HG03097 (cell line): ENCODE results near the gene KIF24.
"Not testable (repeated sequence)": the region's sequence is repeated elsewhere in the genome, so short reads cannot be mapped to it uniquely, and the experiment has no call there.

Source experiments
- ATAC-seq: cut with Tn5 transposase; IDR thresholded peaks from one replicate; pipeline ENCODE4 v1.9.1; 2021; ENCODE audit not compliant: unreplicated experiment, low FRiP score

The KIF24 gene

DNA sequence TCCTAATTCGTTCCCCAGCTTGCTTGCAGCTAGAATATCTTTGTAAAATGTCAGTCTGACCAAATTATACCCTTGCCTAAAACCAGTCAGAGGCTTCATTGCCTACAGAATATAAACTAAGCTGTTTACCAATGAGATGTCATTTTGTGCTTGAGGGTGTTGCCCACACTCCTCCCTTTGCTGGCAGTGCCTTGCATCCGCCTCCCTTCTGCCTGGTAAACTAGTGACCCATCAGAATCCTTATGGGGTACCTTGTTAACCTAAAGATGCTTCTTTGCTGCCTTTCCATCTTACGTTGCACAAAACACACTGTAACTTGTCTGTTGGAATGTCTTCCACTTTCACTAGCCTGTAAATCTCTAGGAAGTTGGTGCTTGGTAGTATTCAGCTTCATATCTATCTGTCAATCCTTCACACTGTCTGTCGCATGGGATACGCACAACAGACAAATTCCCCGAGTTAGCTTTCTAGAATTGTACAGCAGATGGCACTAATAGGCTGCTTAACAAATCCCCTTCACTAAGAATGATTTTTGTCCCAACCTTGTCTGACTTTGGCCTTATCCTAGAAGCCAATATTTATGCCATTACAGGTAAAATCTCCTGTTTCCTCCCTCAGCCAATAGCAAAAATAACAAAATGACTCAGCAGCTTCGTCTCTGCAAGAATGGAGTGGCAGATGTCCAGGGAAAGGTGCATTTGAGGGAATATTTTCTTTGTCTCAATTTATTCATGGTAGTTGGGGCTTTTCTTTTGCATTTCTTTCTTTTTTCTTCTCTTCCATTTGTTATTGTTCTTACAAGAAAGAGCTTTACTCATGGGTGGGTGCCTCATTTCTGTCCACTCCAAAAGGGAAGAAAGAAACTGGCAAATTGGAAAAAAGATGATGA, 3.3 kb upstream of the KIF24 start:
- no peak for ATAC-seq

- no peak for ATAC-seq
These were observed 2.1 kb upstream of the KIF24 start for GRCh38 chr9:34331196-34331595.

DNA sequence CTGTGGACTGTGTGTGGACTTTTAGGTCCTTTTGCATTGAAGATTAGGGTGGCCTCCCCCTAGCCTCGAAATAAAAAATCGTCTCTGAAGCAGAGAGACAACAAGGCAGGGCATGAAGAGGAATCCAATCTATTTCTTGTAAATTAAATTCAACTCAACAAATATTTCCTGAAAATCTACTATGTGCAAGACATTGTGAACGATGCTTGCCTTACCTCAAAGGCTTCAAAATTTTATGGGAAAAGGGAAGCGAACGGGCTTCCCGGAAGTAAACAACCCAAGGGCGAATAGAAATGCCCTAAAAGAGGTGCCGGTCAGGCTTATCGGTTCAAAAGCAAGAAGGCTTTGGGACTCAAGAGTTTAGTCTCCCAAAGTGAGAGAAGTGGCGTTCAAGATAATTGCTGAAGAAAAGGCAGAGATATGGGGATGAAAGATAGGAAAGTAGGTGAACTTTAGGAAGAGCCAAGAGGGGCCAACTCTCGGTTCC, 525 bp downstream of the KIF24 start:
- ATAC-seq: no peak

GRCh38 chr9:34326690-34327089, 2.4 kb downstream of the KIF24 start:
- ATAC-seq: no peak

DNA sequence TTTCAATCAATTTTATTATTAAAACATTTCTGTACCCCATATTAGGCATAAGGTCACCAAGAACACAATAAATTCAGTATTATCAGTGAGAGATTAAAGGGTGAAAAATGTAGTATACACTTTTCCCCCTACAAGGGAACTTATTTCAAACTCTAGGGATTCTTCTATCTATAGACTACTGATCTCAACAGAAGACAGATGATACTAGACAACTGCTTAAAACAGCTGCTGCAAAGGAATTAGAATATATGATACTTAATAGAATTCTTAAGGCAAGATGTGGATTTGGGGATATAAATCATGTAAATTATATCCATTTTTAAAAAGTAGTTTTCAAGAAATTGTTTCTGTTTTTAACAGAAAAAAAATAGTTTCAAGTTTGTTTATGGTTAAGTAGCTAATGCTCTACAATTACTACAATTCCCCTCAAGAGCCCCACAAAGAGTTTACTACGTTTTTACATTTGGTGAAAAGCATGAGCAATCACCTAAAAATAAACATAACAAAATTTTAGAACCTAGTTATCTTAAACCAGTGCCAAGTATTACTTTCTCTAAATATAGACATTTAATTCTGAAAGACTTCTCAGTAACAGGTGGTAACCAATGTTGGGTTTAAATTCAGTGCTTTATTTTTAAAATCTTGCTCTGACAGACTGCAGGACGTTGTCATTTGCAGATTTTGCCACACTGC, 6.0 kb downstream of the KIF24 start:
- no peak for ATAC-seq

DNA sequence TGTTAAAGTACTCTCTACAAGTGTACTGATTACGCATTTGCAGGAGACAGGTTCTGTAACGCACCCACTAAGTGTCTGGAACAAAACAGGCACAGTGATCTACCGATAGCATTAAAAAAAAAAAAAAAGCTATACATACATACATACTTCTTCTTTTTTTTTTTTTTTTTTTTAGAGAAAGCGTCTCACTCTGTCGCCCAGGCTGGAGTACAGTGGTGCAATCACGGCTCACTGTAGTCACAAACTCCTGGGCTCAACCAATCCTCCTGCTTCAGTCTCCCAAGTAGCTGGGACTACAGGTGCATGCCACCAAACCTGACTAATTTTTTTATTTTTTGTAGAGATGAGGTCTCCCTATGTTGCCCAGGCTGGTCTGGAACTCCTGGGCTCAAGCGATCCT, 7.6 kb downstream of the KIF24 start:
- no peak for ATAC-seq

DNA sequence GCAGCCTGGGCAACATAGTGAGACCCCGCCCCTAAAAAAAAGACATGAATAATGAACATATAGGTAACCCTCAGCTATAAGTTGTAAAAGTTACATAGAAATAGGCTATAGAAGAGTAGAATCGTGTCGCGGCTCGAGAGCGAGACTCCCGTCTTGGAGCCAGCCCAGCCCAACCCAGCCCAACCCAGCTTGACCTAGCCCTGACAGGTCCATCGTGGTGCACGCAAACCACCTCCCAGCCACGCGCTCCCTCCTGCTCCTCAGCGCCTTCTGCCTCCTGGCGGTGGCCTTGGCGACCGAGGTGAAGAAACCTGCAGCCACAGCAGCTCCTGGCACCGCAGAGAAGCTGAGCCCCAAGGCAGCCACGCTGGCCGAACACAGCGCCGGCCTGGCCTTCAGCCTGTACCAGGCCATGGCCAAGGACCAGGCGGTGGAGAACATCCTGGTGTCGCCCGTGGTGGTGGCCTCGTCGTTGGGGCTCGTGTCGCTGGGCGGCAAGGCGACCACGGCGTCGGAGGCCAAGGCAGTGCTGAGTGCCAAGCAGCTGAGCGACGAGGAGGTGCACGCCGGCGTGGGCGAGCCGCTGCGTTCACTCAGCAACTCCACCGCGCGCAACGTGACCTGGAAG, 10.8 kb downstream of the KIF24 start:
- no peak for ATAC-seq

- no peak for ATAC-seq
These were observed 11.6 kb downstream of the KIF24 start for GRCh38 chr9:34317436-34317835.

- ATAC-seq: no peak
These were observed 17.4 kb downstream of the KIF24 start for GRCh38 chr9:34311499-34312185.

DNA sequence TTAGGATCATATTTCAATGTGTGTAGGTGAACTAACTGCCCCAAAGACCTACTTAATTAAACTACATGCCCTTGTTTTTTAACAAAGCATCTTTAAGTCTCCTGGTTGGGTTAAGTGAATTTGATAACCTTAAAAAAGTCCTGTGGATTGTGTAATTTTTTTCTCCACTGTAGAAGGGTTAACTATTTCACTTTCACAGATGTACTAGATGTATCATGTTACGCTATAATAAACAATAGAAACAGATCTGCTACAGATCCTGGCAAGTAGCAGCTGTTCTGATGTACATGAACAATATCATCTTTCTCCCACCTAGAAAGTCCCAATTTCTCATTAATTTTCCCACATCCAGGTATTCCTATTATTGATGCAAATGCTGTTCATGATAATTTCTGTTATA, 18.9 kb downstream of the KIF24 start:
- ATAC-seq: no peak

DNA sequence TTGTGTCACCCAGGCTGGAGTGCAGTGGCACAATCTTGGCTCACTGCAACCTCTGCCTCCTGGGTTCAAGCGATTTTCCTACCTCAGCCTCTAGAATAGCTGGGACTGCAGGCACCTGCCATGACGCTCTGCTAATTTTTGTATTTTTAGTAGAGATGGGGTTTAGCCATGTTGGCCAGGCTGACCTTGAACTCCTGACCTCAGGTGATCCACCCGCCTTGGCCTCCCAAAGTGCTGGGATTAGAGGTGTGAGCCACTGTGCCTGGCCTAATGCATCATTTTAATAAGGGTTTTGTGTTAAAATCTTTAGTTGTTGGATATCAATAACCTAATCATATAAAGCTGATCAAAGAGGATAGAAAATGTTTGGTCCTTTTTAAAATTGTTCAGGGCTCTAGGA, 20.8 kb downstream of the KIF24 start:
- ATAC-seq: not testable (repeated sequence)

DNA sequence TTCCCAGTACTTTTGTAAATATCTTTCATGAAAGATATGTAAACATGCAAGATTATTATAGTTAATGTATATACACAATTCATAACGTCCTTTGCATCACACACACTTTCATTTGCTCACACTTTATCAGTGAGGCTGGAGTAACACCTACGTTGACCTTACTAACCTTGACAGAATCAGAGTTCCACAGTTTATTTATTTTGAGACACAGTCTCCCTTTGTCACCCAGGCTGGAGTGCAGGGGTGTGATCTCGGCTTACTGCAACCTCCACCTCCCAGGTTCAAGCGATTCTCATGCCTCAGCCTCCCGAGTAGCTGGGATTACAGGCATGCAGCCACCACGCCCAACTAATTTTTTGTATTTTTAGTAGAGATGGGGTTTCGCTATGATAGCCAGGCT, 28.0 kb downstream of the KIF24 start:
- not testable (repeated sequence) for ATAC-seq

- no peak for ATAC-seq
These were observed 36.5 kb downstream of the KIF24 start for GRCh38 chr9:34292552-34292951.

DNA sequence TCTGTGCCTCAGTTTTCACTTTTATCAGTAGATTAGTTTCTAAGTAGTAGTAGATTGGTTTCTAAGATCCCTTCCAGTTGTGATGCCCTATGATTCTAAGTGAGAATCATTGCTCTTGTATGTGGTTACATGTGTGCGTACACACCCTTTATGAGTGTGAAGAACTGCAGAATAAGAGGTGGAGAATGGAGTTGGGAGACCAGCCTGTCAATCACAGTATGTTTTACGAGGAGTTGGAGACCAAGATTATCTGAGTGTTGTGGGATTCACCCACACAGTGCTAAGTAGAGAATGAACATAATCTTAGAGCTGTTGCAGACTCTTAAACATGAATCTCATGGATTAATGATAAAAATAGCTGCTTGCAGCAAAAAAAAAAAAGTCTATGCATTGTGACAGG, 37.6 kb downstream of the KIF24 start:
- ATAC-seq: no peak

DNA sequence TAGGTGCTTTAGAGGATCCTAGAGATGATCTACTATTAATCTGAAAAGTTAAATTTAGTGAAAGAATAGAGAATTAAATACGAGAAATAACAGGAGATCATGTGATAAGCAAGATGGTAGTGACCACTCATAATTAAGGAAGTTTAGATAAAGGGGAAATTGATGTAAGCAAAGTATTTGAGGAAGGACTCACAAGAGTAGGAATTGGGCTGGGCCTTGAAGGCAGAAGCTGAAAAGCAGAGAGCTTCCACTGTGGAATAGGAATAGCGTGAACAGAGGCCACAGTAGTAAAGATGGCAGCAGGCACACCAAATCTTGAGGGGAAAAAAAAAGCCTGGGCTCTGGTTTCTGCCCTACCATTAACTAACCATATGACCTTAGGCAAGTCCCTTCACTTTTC, 38.0 kb downstream of the KIF24 start:
- ATAC-seq: no peak

DNA sequence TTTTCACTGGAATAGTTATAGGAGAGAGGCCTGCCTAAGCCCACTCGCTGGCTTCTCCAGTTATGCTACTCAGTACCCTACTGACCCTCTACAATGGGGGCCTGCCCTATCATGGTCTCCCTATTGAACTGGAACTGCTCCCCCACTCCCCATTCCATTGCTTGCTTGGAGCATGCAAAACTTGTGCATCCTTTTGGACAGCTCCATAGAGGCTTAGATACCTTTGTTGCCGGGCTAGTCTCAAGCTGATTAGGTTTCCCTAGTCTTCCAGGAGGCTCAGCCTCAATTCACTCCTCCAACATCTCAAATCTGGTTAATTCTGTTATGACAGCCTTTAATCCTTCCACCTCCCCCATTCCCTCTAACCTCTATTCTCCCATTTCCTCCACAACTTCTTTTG, 39.9 kb downstream of the KIF24 start:
- ATAC-seq: no peak

DNA sequence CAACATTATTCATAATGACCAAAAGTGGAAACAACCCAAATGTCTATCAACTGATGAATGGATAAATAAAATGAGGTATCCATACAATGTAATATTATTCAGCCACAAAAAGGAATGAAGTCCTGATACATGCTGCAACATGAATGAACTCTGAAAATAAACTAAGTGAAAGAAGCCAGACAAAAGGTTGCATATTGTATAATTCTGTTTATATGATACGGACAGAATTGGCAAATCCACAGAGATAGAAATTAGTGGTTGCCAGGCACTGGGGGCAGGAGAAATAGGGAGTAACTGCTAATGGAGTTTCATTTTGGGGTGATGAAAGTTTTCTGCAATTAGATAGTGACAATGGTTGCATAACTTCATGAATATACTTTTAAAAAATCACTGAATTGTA, 47.0 kb downstream of the KIF24 start:
- ATAC-seq: no peak

- no peak for ATAC-seq
These were observed 49.7 kb downstream of the KIF24 start for GRCh38 chr9:34279411-34279810.
